MM.1S (cell line): ENCODE data around the gene LIG1.
A peak's percentile ranks its signal among the peaks of the same experiment; 100 is the strongest.

ENCODE experiments used
- DNase-seq: peaks from one replicate; pipeline ENCODE4 v3.0.0-alpha.2; 2015
- H2AFZ ChIP-seq: fragments of 300-600 bp; sonication (generic); 2 replicates; pipeline ENCODE4 v1.6.0; 2016; ENCODE audit warnings: antibody characterized with exemption, low read length
- H3F3A ChIP-seq: fragments of 300-600 bp; sonication (generic); 2 replicates; pipeline ENCODE4 v1.6.1; 2016; ENCODE audit warnings: mild to moderate bottlenecking, antibody characterized with exemption, low read length, moderate library complexity, mixed read lengths; ENCODE audit not compliant: insufficient read depth
- H3K27ac ChIP-seq: fragments of 300-600 bp; sonication (generic); 2 replicates; pipeline ENCODE4 v1.5.1; 2016; ENCODE audit warnings: mild to moderate bottlenecking, low read length
- H3K27me3 ChIP-seq: fragments of 300-600 bp; sonication (generic); replicated peaks from 2 replicates; pipeline ENCODE4 v1.6.0; 2016; ENCODE audit warnings: low read length; ENCODE audit not compliant: insufficient read depth
- H3K36me3 ChIP-seq: fragments of 300-600 bp; sonication (generic); replicated peaks from 2 replicates; pipeline ENCODE4 v1.6.1; 2016; ENCODE audit warnings: mild to moderate bottlenecking, low read length, mixed read lengths; ENCODE audit not compliant: insufficient read depth
- H3K4me1 ChIP-seq: fragments of 300-600 bp; sonication (generic); 2 replicates; pipeline ENCODE4 v1.6.1; 2016; ENCODE audit warnings: low read length, mixed read lengths
- H3K4me2 ChIP-seq: fragments of 300-600 bp; sonication (generic); 2 replicates; pipeline ENCODE4 v1.6.0; 2016; ENCODE audit warnings: low read depth, low read length
- H3K4me3 ChIP-seq: fragments of 300-600 bp; sonication (generic); 2 replicates; pipeline ENCODE4 v1.5.1; 2016; ENCODE audit warnings: low read length, mixed read lengths
- H3K79me2 ChIP-seq: fragments of 300-600 bp; sonication (generic); 2 replicates; pipeline ENCODE4 v1.6.1; 2016; ENCODE audit warnings: mixed run types, low read length, mixed read lengths
- H3K9ac ChIP-seq: fragments of 300-600 bp; sonication (generic); 2 replicates; pipeline ENCODE4 v1.6.1; 2016; ENCODE audit warnings: low read length, mixed read lengths
- H3K9me2 ChIP-seq: fragments of 300-600 bp; sonication (generic); replicated peaks from 2 replicates; pipeline ENCODE4 v1.6.1; 2016; ENCODE audit warnings: mild to moderate bottlenecking, low read length, mixed read lengths; ENCODE audit not compliant: insufficient read depth
- H3K9me3 ChIP-seq: fragments of 300-600 bp; sonication (generic); replicated peaks from 2 replicates; pipeline ENCODE4 v1.6.1; 2016; ENCODE audit warnings: mild to moderate bottlenecking, low read length, mixed read lengths; ENCODE audit not compliant: insufficient read depth
- H4K20me1 ChIP-seq: fragments of 300-600 bp; sonication (generic); 2 replicates; pipeline ENCODE4 v1.6.1; 2016; ENCODE audit warnings: mild to moderate bottlenecking, low read length, moderate library complexity, mixed read lengths; ENCODE audit not compliant: insufficient read depth
- CTCF ChIP-seq: fragments of 300-600 bp; sonication (generic); IDR thresholded peaks from 2 replicates; pipeline ENCODE4 v1.5.1; 2016; ENCODE audit warnings: antibody characterized with exemption, low read length, mixed read lengths
- EZH2 ChIP-seq: fragments of 300-600 bp; sonication (generic); optimal IDR thresholded peaks from 2 replicates; pipeline ENCODE3; 2017; ENCODE audit warnings: low read depth, mild to moderate bottlenecking, antibody characterized with exemption, low read length, mixed read lengths
- EZH2phosphoT487 ChIP-seq: fragments of 300-600 bp; sonication (generic); IDR thresholded peaks from 2 replicates; pipeline ENCODE4 v1.6.1; 2018; ENCODE audit warnings: antibody characterized with exemption, low read length

LIG1 gene

GRCh38 chr19:48175578-48175977 lies 5.4 kb upstream of the LIG1 start:
- TF ChIP-seq EZH2phosphoT487 (no peak), CTCF (no peak), EZH2 (no peak)
- Histone ChIP-seq H3K9ac (no peak overlapping the region), H2AFZ (no peak overlapping the region), H3K27ac (no peak overlapping the region), H3K4me3 (no peak overlapping the region), H3K79me2 (peaks cover 16% of the 10 kb centered on the region), H3F3A (peaks cover 7% of the 10 kb centered on the region), H3K9me3 (no peaks in the 10 kb centered on the region), H3K4me1 (peaks cover 12% of the 10 kb centered on the region), H3K4me2 (no peak overlapping the region), H4K20me1 (no peaks in the 10 kb centered on the region), H3K36me3 (no peaks in the 10 kb centered on the region), H3K9me2 (no peaks in the 10 kb centered on the region), H3K27me3 (no peaks in the 10 kb centered on the region)
- no peak for DNase-seq

- peaks cover 12% of the 10 kb centered on the region for H3K4me1 ChIP-seq
- H3K4me3 ChIP-seq: no peak overlapping the region
- no peak overlapping the region for H2AFZ ChIP-seq
- H3K4me2 ChIP-seq: peak overlapping the region; percentile 18; the same call in 1 of the 2 replicates
- H3K36me3 ChIP-seq: no peaks in the 10 kb centered on the region
- H3K79me2 ChIP-seq: peaks cover 16% of the 10 kb centered on the region
- DNase-seq: peak; percentile 18
- H3K27ac ChIP-seq: peak overlapping the region; percentile 4; the same call in 1 of the 2 replicates
- H3K9ac ChIP-seq: no peak overlapping the region
- no peaks in the 10 kb centered on the region for H3K27me3 ChIP-seq
- no peaks in the 10 kb centered on the region for H4K20me1 ChIP-seq
- H3K9me3 ChIP-seq: no peaks in the 10 kb centered on the region
- no peak for TF ChIP-seq EZH2
- TF ChIP-seq CTCF: no peak
- no peak for TF ChIP-seq EZH2phosphoT487
- peaks cover 10% of the 10 kb centered on the region for H3F3A ChIP-seq
- H3K9me2 ChIP-seq: no peaks in the 10 kb centered on the region
These were observed 4.4 kb upstream of the LIG1 start for GRCh38 chr19:48174445-48175030.

GRCh38 chr19:48171710-48172109 lies 1.6 kb upstream of the LIG1 start:
- no peaks in the 10 kb centered on the region for H3K9me2 ChIP-seq
- peak overlapping the region; percentile 82; the same call in 1 of the 2 replicates for H3K4me2 ChIP-seq
- DNase-seq: no peak
- peaks cover 23% of the 10 kb centered on the region for H3K4me1 ChIP-seq
- peaks cover 42% of the 10 kb centered on the region for H3K79me2 ChIP-seq
- peaks cover 10% of the 10 kb centered on the region for H3F3A ChIP-seq
- no peaks in the 10 kb centered on the region for H3K36me3 ChIP-seq
- H3K9ac ChIP-seq: no peak overlapping the region
- peaks cover 8% of the 10 kb centered on the region; the same call in 1 of the 2 replicates for H4K20me1 ChIP-seq
- no peaks in the 10 kb centered on the region for H3K9me3 ChIP-seq
- no peak overlapping the region for H2AFZ ChIP-seq
- no peaks in the 10 kb centered on the region for H3K27me3 ChIP-seq
- H3K4me3 ChIP-seq: no peak overlapping the region
- TF ChIP-seq EZH2 (no peak), EZH2phosphoT487 (no peak), CTCF (no peak)
- H3K27ac ChIP-seq: no peak overlapping the region
